ENCODE measurements around the gene MAP2K7. TPM values are rescaled to one million over a fixed set of nuclear protein-coding genes. Genes with fewer than 3 reads are reported as not detected.

Gene MAP2K7
- total RNA-seq, 1 donor from 2014 or later = 38.6 TPM

- intact Hi-C loops (cut with DNase I) = no loop called here
- ATAC-seq = no peak
- H3K36me3 ChIP-seq = peaks cover 52% of the 10 kb centered on the region
- H3K27me3 ChIP-seq (ENCODE audit: low read depth) = peaks cover 3% of the 10 kb centered on the region
- H3K27ac ChIP-seq = no peak overlapping the region
- DNase-seq = peak; percentile 40
- no peak overlapping the region for H3K4me3 ChIP-seq
- TF ChIP-seq CTCF (IDR thresholded peaks at IDR 0.05) = no peak
- no peaks in the 10 kb centered on the region for H3K9me3 ChIP-seq
- peaks cover 28% of the 10 kb centered on the region for H3K4me1 ChIP-seq
Observed at GRCh38 chr19:7909471-7910067, 5.9 kb downstream of the MAP2K7 start.

GRCh38 chr19:7910321-7911161 is 6.9 kb downstream of the MAP2K7 start:
- no peak for ATAC-seq
- intact Hi-C loops (cut with DNase I) = no loop called here
- TF ChIP-seq CTCF (IDR thresholded peaks at IDR 0.05) = no peak
- peaks cover 52% of the 10 kb centered on the region for H3K36me3 ChIP-seq
- H3K4me3 ChIP-seq = no peak overlapping the region
- peaks cover 21% of the 10 kb centered on the region for H3K4me1 ChIP-seq
- no peak overlapping the region for H3K27ac ChIP-seq
- peak; percentile 46 for DNase-seq
- no peaks in the 10 kb centered on the region for H3K9me3 ChIP-seq
- H3K27me3 ChIP-seq (ENCODE audit: low read depth) = peaks cover 12% of the 10 kb centered on the region

- Histone ChIP-seq H3K27me3 (ENCODE audit: low read depth) (peaks cover 23% of the 10 kb centered on the region), H3K4me3 (no peak overlapping the region), H3K36me3 (peaks cover 43% of the 10 kb centered on the region), H3K4me1 (peaks cover 21% of the 10 kb centered on the region), H3K27ac (no peak overlapping the region), H3K9me3 (no peaks in the 10 kb centered on the region)
- peak; percentile 44 for DNase-seq
- ATAC-seq = no peak
- intact Hi-C loops (cut with DNase I) = no loop called here
- no peak for TF ChIP-seq CTCF (IDR thresholded peaks at IDR 0.05)
Observed at GRCh38 chr19:7911508-7912143, 7.9 kb downstream of the MAP2K7 start.

GRCh38 chr19:7912144-7912696 is 8.5 kb downstream of the MAP2K7 start:
- Histone ChIP-seq H3K4me3 (no peak overlapping the region), H3K36me3 (peaks cover 43% of the 10 kb centered on the region), H3K27ac (no peak overlapping the region), H3K27me3 (ENCODE audit: low read depth) (peaks cover 29% of the 10 kb centered on the region), H3K9me3 (no peaks in the 10 kb centered on the region), H3K4me1 (peaks cover 25% of the 10 kb centered on the region)
- peak; percentile 48 for DNase-seq
- intact Hi-C loops (cut with DNase I) = no loop called here
- TF ChIP-seq CTCF (IDR thresholded peaks at IDR 0.05) = no peak
- ATAC-seq = no peak

GRCh38 chr19:7912697-7913564 is 9.3 kb downstream of the MAP2K7 start:
- Histone ChIP-seq H3K9me3 (no peaks in the 10 kb centered on the region), H3K27ac (no peak overlapping the region), H3K4me3 (no peak overlapping the region), H3K4me1 (peaks cover 26% of the 10 kb centered on the region), H3K27me3 (ENCODE audit: low read depth) (peaks cover 36% of the 10 kb centered on the region), H3K36me3 (peaks cover 43% of the 10 kb centered on the region)
- no peak for TF ChIP-seq CTCF (IDR thresholded peaks at IDR 0.05)
- intact Hi-C loops (cut with DNase I) = no loop called here
- ATAC-seq (no peak), DNase-seq (peak; percentile 43)
